Vagina (tissue), 2 donors: ENCODE results near the gene LMCD1.

Experiments used
- CTCF ChIP-seq, 3 experiments: fragments of 450-650 bp in 2 of 3; fragments of 200-600 bp in 1 of 3; sonication (generic) in 1 of 3; IDR thresholded peaks; one replicate each; pipeline ENCODE4 v1.5.1; 2017 to 2019; ENCODE audit warnings: antibody characterized with exemption in 3 of 3, mild to moderate bottlenecking in 2 of 3, moderate library complexity in 2 of 3
- POLR2A ChIP-seq, 2 donors: fragments of 450-650 bp; IDR thresholded peaks; one replicate each; pipeline ENCODE4 v1.6.1; 2017; ENCODE audit warnings: antibody characterized with exemption in 2 of 2, mild to moderate bottlenecking in 2 of 2, moderate library complexity in 2 of 2

GRCh38 chr3:8473029-8473428 lies 28.6 kb upstream of the LMCD1 start:
- TF ChIP-seq CTCF (IDR thresholded peaks at IDR 0.05) (no peak), POLR2A (IDR thresholded peaks at IDR 0.05) (no peak)
